Measurements from ENCODE around the gene SEC61B.

DNA sequence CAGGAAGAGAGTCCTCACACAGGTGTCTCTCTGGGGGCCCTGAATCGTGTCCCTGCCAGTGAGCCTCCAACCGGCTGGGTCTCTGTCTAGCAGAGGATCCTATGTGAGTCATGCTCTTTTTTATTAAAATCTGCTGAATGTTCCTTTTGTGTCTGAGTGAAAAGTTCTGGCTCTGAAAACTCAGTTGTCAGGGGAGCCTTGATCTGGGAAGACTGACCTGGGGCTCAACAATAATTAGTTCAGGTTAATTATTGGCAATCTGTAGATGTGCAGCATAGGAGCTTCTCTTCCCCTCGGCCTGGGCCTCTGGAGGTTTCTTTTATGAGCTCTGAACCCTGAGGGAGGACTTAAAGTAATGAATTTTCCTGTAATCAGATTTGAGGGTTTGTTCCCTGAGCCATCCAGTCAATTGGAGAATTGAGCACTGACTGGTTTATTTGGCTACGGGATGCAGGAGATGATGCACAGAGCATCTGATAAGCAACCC, 45.5 kb upstream of the SEC61B start:
- TF ChIP-seq, protein P1, sequence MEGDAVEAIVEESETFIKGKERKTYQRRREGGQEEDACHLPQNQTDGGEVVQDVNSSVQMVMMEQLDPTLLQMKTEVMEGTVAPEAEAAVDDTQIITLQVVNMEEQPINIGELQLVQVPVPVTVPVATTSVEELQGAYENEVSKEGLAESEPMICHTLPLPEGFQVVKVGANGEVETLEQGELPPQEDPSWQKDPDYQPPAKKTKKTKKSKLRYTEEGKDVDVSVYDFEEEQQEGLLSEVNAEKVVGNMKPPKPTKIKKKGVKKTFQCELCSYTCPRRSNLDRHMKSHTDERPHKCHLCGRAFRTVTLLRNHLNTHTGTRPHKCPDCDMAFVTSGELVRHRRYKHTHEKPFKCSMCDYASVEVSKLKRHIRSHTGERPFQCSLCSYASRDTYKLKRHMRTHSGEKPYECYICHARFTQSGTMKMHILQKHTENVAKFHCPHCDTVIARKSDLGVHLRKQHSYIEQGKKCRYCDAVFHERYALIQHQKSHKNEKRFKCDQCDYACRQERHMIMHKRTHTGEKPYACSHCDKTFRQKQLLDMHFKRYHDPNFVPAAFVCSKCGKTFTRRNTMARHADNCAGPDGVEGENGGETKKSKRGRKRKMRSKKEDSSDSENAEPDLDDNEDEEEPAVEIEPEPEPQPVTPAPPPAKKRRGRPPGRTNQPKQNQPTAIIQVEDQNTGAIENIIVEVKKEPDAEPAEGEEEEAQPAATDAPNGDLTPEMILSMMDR (IDR thresholded peaks at IDR 0.05) = no peak
- no peak for TF ChIP-seq POLR2A (IDR thresholded peaks at IDR 0.05)

Measured in uterus (tissue), 2 donors.